Measurements from ENCODE around the gene SH3BGRL3.

GRCh38 chr1:26252718-26253117 lies 27.2 kb upstream of the SH3BGRL3 start:
- TF ChIP-seq, protein P1, sequence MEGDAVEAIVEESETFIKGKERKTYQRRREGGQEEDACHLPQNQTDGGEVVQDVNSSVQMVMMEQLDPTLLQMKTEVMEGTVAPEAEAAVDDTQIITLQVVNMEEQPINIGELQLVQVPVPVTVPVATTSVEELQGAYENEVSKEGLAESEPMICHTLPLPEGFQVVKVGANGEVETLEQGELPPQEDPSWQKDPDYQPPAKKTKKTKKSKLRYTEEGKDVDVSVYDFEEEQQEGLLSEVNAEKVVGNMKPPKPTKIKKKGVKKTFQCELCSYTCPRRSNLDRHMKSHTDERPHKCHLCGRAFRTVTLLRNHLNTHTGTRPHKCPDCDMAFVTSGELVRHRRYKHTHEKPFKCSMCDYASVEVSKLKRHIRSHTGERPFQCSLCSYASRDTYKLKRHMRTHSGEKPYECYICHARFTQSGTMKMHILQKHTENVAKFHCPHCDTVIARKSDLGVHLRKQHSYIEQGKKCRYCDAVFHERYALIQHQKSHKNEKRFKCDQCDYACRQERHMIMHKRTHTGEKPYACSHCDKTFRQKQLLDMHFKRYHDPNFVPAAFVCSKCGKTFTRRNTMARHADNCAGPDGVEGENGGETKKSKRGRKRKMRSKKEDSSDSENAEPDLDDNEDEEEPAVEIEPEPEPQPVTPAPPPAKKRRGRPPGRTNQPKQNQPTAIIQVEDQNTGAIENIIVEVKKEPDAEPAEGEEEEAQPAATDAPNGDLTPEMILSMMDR (IDR thresholded peaks at IDR 0.05), result no peak
- TF ChIP-seq POLR2A (IDR thresholded peaks at IDR 0.05), result no peak

Measured in uterus (tissue), 2 donors.